GM19328 (cell line): Measurements from ENCODE around the gene NUP42.
"Not testable (repeated sequence)": the region's sequence is repeated elsewhere in the genome, so short reads cannot be mapped to it uniquely, and the experiment has no call there.

Experiments
- ATAC-seq: cut with Tn5 transposase; IDR thresholded peaks from one replicate; pipeline ENCODE4 v1.9.1; 2021; ENCODE audit warnings: mild to moderate bottlenecking, moderate library complexity; ENCODE audit not compliant: unreplicated experiment

Gene NUP42

GRCh38 chr7:23200331-23200730 lies 18.5 kb downstream of the NUP42 start:
- ATAC-seq = no peak

- ATAC-seq = no peak
These were observed 22.4 kb downstream of the NUP42 start for GRCh38 chr7:23204241-23204640.

- ATAC-seq = no peak
These were observed 23.7 kb downstream of the NUP42 start for GRCh38 chr7:23205577-23205908.

- no peak for ATAC-seq
These were observed 24.3 kb downstream of the NUP42 start for GRCh38 chr7:23205909-23206767.

GRCh38 chr7:23207021-23207420 lies 25.2 kb downstream of the NUP42 start:
- no peak for ATAC-seq

- no peak for ATAC-seq
These were observed 26.0 kb downstream of the NUP42 start for GRCh38 chr7:23207884-23208283.

- no peak for ATAC-seq
These were observed 26.5 kb downstream of the NUP42 start for GRCh38 chr7:23208316-23208715.

- no peak for ATAC-seq
These were observed 28.7 kb downstream of the NUP42 start for GRCh38 chr7:23210506-23210905.

- ATAC-seq = no peak
These were observed 29.7 kb downstream of the NUP42 start for GRCh38 chr7:23211589-23211988.

- ATAC-seq = no peak
These were observed 30.5 kb downstream of the NUP42 start for GRCh38 chr7:23212395-23212794.

GRCh38 chr7:23212841-23213240 lies 31.0 kb downstream of the NUP42 start:
- no peak for ATAC-seq

GRCh38 chr7:23213755-23214154 lies 31.9 kb downstream of the NUP42 start:
- no peak for ATAC-seq

- no peak for ATAC-seq
These were observed 32.6 kb downstream of the NUP42 start for GRCh38 chr7:23214423-23214822.

GRCh38 chr7:23214938-23215337 lies 33.1 kb downstream of the NUP42 start:
- ATAC-seq = no peak

GRCh38 chr7:23216021-23216420 lies 34.2 kb downstream of the NUP42 start:
- no peak for ATAC-seq

GRCh38 chr7:23218196-23218595 lies 36.3 kb downstream of the NUP42 start:
- ATAC-seq = no peak

GRCh38 chr7:23220690-23221305 lies 39.0 kb downstream of the NUP42 start:
- ATAC-seq = no peak

- ATAC-seq = no peak
These were observed 40.7 kb downstream of the NUP42 start for GRCh38 chr7:23222439-23223030.

GRCh38 chr7:23224364-23224763 lies 42.5 kb downstream of the NUP42 start:
- ATAC-seq = not testable (repeated sequence)

GRCh38 chr7:23226844-23227450 lies 45.1 kb downstream of the NUP42 start:
- ATAC-seq = no peak

- no peak for ATAC-seq
These were observed 46.6 kb downstream of the NUP42 start for GRCh38 chr7:23228412-23228811.

GRCh38 chr7:23230641-23231101 lies 48.8 kb downstream of the NUP42 start:
- no peak for ATAC-seq
